ENCODE data around the gene PMEPA1.

The PMEPA1 gene

GRCh38 chr20:57693002-57693582, 16.7 kb downstream of the PMEPA1 start:
- no peak for DNase-seq (ENCODE audit: low spot score)

DNA sequence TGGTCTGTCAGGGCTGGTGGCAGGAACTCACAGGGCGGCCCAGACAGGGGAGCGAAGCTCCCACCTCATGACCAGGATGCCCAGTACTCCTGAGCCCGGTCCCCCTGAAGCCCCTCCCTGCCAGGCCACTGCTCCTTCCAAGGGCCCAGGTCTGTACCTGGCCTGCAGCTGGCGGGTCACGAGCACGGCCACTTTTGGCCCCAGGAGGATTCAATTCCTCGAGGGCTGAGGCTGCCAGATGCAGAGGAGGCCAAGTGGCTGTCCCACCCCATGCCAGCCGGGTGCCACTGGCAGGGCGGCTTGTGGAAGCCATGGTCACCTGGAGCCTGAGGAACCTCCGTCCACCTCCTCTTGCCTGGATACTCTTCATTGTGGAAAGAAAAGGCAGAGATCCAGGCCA, 17.4 kb downstream of the PMEPA1 start:
- no peak for DNase-seq (ENCODE audit: low spot score)

DNA sequence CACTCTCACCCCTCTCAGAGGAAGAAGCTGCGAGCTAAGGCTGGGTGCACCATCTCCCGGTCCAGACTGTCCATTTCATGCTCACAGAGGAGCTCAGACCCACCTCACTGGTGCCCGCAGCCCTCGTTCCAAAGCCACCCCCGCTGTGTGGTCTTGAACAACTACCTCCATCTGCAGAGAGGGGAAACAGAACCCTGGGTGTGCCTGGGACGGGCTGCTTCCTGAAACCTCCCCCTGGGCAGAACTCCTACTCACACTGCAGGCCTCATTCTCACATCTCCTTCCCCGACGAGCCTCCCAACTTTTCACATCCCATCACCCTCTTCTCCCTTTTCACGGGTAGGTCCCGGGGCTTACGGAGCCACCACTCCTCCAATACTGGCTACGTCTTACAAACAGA, 18.1 kb downstream of the PMEPA1 start:
- DNase-seq (ENCODE audit: low spot score) = no peak

DNA sequence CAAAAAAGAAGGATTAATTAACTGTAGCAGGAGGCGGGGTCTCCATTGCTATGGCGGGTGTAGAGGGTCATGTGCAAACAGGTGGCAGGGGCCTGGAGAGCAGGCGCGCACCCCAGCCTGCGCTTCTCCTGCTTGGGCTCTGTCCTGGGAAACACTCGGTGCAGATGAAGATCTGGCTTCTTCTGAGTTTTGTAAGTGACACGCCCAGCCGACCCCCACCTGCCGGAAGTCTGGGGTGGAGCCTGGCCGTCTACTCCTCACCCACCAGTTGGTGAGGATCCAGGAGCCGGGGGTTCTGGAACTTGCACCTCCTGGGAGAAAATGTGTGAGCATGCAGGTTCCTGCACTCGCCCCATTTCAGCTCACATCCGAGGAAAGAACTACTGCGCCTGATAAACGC, 19.3 kb downstream of the PMEPA1 start:
- no peak for DNase-seq (ENCODE audit: low spot score)

DNA sequence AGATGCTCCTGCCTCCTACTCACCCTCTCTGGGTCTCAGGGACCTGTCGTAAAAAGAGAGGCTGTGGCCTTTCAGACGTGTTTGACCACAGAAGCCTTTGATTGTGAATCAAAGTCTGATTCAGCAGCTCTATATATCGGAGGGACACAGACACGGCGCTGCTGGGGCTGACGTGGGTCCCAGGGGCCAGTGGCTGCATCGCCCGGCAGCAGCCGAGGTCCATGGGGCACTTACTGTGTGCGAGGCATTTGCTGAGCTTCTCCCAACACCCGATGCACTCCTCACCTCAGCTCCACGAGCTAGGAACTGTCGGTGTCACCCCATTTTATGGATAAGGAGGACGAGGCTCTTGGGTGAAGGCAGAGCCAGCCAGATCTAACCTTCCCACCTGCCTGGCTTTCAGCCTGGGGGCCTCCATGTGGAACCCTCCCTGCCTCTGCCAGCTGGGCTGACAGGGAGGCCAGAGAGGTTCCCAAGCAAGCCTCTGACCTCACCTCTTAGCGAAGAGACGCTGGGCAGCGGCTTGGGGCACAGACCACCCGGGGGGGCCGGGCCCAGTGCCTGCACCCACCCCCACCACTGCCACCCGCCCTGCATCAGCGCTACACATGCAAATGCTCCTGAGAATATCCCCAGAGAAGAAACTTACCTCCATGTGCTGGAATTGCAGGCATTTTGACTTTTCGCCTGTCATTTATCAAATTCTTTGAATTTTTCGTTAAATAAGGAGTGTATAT, 19.9 kb downstream of the PMEPA1 start:
- no peak for DNase-seq (ENCODE audit: low spot score)

- no peak for DNase-seq (ENCODE audit: low spot score)
Measured at GRCh38 chr20:57688864-57689263, 21.0 kb downstream of the PMEPA1 start.

DNA sequence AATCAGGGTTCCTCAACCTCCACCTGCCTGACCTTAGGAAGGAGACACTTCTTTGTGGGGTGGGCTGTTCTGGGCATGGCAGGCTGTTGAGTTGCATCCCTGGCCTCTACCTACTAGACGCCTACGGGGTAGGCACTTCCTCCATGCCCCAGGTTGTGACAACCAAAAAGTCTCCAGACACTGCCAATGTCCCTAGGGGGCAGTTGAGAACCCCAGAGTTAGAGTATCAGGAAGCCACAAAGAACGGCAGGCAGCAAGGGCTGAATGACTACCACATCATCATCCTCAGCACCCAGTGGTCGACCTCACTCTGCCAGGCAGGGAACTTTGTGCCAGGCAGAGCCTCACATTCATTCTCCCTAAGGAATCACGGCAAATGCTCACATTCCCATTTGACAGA, 21.5 kb downstream of the PMEPA1 start:
- DNase-seq (ENCODE audit: low spot score) = no peak

DNA sequence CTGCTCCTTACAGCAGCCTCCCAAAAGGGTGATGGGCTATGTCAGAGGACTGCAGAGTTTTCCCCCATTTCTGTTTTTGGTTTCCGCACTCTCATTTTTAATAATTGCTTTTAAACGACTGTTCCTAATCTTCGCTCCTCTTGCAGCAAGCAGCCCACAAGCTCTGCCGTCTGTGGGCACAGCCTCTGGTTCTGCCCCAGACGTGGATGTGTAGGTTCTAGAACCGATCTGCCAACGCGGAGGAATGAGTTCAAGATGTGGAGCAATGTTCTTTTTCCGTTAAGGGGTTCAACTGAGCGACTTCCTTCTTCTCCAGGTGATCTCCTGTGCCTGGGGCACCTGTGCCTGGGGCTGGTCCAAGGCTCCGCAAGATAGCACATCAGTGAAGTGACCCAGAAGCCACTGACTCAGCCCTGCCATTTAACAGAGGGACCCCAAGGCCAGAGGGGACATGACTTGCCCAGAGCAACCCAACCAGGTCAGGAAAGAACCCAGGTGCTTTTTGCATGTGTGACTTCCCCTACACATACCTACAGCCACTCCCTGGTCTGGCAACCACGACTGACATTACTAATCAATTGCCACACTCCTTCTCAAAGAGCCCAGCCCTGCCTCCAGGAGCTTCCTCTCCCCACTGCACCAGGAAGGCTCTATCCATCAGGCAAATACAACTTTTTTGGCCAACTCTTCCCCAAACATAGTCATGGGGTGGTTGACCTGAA, 22.7 kb downstream of the PMEPA1 start:
- no peak for DNase-seq (ENCODE audit: low spot score)

DNA sequence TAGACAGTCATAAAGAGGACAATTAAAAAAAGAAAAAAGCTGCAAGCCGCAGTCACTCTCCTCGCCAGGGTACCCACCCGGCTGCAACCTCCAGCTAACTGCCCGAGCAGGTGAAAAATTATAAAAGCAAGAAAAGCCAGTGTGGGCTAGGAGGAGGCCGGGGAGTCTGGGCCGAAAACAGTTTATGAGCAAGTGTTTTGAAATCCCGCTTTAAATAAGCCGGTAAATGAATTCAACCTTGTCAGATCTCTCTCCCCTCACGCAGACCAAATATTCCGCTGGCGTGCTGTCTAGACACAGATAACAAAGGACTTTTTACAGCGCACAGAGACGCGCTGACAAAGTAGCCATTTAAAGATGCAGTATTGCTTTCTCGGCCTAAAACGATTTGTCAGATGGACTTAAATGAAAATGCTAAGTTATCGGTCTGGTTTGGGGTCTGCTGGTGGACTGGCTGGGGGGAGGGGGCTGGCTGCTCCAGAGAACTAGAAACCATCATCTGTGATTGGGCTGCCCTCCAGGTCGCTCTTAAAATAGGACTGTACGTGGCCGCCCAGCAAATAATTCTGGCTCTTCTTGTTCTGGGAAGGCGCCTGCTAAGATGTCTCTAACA, 24.6 kb downstream of the PMEPA1 start:
- no peak for DNase-seq (ENCODE audit: low spot score)

DNA sequence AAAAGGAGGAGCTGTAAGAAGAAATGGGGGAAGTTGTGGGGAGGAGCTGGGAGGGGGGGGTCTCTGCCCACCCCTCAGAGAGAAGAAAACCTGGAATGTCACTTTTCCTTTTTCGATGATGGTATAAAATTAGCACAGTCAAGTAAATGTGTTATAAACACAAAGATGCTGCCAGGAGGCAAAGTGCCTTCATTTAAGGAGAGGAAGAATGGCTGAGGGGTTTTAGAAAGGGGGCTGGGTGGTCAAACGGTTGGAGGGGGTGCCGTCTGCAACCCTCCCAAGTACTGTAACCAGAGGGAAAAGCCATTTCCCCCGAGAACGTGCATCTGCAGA, 25.0 kb downstream of the PMEPA1 start:
- no peak for DNase-seq (ENCODE audit: low spot score)

- no peak for DNase-seq (ENCODE audit: low spot score)
Measured at GRCh38 chr20:57683881-57684807, 25.7 kb downstream of the PMEPA1 start.

DNA sequence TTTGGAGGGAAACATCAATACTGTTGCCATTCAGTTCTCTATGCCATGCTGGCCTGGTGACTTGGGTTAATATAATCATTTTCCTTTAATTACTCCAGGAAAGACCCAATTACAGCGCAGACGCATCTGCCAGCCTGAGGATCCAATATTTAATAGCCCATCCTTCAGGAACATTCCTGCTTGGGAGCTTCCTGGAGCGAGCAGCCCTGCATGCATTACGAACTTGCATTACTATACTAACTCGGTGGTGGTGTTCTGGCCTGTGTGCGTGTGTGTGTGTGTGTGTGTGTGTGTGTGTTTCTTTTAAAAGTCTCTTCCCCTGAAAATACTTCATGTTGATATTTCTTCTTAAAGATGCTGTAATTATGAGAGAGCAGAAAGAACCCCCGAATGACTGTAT, 26.5 kb downstream of the PMEPA1 start:
- DNase-seq (ENCODE audit: low spot score) = no peak

GRCh38 chr20:57682184-57683101, 27.4 kb downstream of the PMEPA1 start:
- DNase-seq (ENCODE audit: low spot score) = no peak

GRCh38 chr20:57680934-57681914, 28.6 kb downstream of the PMEPA1 start:
- no peak for DNase-seq (ENCODE audit: low spot score)

GRCh38 chr20:57680131-57680716, 29.6 kb downstream of the PMEPA1 start:
- no peak for DNase-seq (ENCODE audit: low spot score)

- DNase-seq (ENCODE audit: low spot score) = no peak
Measured at GRCh38 chr20:57679113-57679512, 30.7 kb downstream of the PMEPA1 start.

- DNase-seq (ENCODE audit: low spot score) = no peak
Measured at GRCh38 chr20:57678340-57678739, 31.5 kb downstream of the PMEPA1 start.

GRCh38 chr20:57677584-57677982, 32.2 kb downstream of the PMEPA1 start:
- no peak for DNase-seq (ENCODE audit: low spot score)

All from hematopoietic multipotent progenitor cell treated with erythropoietin and hydrocortisone succinate and interleukin-3 and kit ligand, for 15 days (in vitro differentiated cells).